Measurements from ENCODE around the gene PYGL. TPM values are rescaled to one million over a fixed set of nuclear protein-coding genes. Genes with fewer than 3 reads are reported as not detected.
"Not testable (repeated sequence)": the region's sequence is repeated elsewhere in the genome, so short reads cannot be mapped to it uniquely, and the experiment has no call there.

Gene PYGL
- total and polyA plus RNA-seq, 7 donors = 21.7 to 49.9 (median 32.1) TPM

DNA sequence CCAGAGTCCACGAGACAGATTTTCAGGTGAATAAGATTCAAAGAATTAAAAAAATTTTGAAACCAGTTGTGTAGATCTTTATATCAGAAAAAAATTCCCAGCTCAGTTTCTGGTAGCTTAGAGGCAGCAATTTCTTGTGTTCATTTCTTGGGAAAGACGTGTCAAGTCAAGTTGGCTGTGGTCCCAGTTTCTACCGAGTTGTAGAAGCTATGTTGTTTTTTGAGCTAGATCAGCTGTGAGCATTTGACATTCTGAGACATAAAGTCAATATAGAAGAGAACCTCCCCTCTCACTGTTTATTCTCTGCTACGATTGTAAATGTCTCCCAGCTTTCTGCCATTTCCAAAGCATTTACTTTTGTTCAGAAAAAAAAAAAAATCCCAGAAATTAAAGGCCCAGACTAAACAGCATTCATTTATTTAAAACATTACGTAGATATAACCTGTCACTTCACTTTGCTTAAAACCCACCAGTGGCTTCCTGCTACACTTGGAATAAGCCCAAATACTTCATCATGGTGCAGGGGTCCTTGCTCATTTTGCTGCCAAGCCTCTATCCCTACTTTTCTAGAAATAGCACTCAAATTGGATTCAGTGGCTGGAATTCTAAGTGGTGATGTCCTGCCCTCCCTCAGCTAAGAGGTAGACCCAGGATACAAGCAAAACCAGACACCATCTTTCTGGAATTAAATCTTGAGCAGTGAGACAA is 20.6 kb upstream of the PYGL start:
- TF ChIP-seq EP300 (IDR thresholded peaks at IDR 0.05) (peak in 2 of 4 donors; percentile 3 to 51), POLR2A (IDR thresholded peaks at IDR 0.05) (no peak), POLR2AphosphoS5 (IDR thresholded peaks at IDR 0.05) (peak; percentile 42 to 87 (median 80))
- H3K27me3 ChIP-seq = no peaks in the 10 kb centered on the region
- intact Hi-C loops (cut with DNase I) = loop anchor here (5.0 kb wide), 2 partner anchors 37 to 687 kb away; partner anchors contain the start of gene FRMD6
- H3K4me1 ChIP-seq = peaks cover 0 to 47% (median 35%) of the 10 kb centered on the region in 4 donors
- no peaks in the 10 kb centered on the region for H3K9me3 ChIP-seq
- DNase-seq = peak; percentile 92
- WGBS, 2 donors = 28% methylated on average over 5 of the region's 5 CpGs
- peak overlapping the region; percentile 50 to 77 (median 61) for H3K27ac ChIP-seq
- no peaks in the 10 kb centered on the region for H3K36me3 ChIP-seq
- no peak overlapping the region for H3K4me3 ChIP-seq

DNA sequence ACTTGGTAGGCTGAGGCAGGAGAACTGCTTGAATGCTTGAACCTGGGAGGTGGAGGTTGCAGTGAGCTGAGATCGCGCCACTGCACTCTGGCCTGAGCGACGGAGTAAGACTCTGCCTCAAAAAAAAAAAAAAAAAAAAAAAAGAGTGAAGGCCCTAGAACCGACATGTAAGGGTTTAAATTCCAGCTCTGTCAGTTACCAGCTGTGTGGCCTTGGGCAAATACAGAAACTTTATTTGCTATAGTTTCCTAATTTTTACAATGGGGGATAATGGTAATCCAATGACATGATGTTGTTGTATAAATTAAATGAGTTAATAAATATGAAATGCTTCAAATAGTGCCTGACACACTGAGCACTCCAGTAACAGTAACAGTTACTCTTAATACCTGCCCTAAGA is 19.6 kb upstream of the PYGL start:
- H3K27me3 ChIP-seq = no peaks in the 10 kb centered on the region
- DNase-seq = no peak
- whole genome bisulfite sequencing, 2 donors = 90 to 93% methylated on average over 5 of the region's 5 CpGs
- H3K9me3 ChIP-seq = no peaks in the 10 kb centered on the region
- peaks cover 0 to 47% (median 35%) of the 10 kb centered on the region in 4 donors for H3K4me1 ChIP-seq
- H3K27ac ChIP-seq = peak overlapping the region in 3 of 4 donors; percentile 50 to 77 (median 66)
- no peak for TF ChIP-seq POLR2AphosphoS5 (IDR thresholded peaks at IDR 0.05)
- TF ChIP-seq POLR2A (IDR thresholded peaks at IDR 0.05) = no peak
- no peak for TF ChIP-seq EP300 (IDR thresholded peaks at IDR 0.05)
- TF ChIP-seq, protein P1, sequence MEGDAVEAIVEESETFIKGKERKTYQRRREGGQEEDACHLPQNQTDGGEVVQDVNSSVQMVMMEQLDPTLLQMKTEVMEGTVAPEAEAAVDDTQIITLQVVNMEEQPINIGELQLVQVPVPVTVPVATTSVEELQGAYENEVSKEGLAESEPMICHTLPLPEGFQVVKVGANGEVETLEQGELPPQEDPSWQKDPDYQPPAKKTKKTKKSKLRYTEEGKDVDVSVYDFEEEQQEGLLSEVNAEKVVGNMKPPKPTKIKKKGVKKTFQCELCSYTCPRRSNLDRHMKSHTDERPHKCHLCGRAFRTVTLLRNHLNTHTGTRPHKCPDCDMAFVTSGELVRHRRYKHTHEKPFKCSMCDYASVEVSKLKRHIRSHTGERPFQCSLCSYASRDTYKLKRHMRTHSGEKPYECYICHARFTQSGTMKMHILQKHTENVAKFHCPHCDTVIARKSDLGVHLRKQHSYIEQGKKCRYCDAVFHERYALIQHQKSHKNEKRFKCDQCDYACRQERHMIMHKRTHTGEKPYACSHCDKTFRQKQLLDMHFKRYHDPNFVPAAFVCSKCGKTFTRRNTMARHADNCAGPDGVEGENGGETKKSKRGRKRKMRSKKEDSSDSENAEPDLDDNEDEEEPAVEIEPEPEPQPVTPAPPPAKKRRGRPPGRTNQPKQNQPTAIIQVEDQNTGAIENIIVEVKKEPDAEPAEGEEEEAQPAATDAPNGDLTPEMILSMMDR (IDR thresholded peaks at IDR 0.05) = no peak
- H3K36me3 ChIP-seq = no peaks in the 10 kb centered on the region
- no peak overlapping the region for H3K4me3 ChIP-seq
- intact Hi-C loops (cut with DNase I) = loop anchor here (5.0 kb wide), 2 partner anchors 38 to 688 kb away; partner anchors contain the start of gene FRMD6

DNA sequence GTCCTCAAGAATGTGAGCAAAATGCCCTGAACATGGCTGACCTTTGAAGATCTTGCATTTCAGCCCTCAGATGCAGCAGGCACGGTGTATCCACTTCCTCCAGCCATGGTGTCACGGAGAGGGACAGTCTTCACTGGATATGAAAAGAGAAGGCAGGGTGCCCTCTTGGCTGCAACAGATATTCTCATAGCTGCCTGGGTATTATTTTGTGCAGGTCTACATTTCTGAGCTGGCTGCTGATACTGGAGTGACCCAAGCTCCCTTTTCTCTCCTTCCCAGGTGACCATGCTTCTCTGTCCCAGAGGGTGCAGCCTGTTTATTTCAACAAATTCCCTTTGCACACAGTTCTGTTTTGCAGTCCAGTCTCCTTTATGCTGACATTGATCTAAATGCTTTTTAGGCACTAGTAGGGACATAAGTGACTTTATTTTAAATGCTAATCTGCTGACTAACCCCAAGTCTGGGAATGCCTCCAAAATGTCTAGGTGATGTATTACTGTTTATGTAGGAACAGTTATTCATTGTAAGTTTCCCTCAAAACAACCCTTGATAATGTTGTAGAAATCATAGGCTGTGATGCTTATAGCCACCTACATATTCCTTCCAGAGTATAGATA is 17.4 kb upstream of the PYGL start:
- WGBS, 2 donors = 27 to 81% methylated on average over 2 of the region's 2 CpGs
- Histone ChIP-seq H3K27ac (peak overlapping the region; percentile 49 to 80 (median 68)), H3K9me3 (no peaks in the 10 kb centered on the region), H3K36me3 (no peaks in the 10 kb centered on the region), H3K4me3 (peak overlapping the region in 2 of 4 donors; percentile 11 to 22), H3K4me1 (peaks cover 0 to 47% (median 35%) of the 10 kb centered on the region in 4 donors), H3K27me3 (no peaks in the 10 kb centered on the region)
- intact Hi-C loops (cut with DNase I) = loop anchor here (5.0 kb wide), 2 partner anchors 41 to 691 kb away; partner anchors contain the start of gene FRMD6
- no peak for TF ChIP-seq POLR2A (IDR thresholded peaks at IDR 0.05)
- peak; percentile 69 to 88 (median 86) for TF ChIP-seq POLR2AphosphoS5 (IDR thresholded peaks at IDR 0.05)
- peak in 3 of 4 donors; percentile 62 to 71 (median 64) for TF ChIP-seq EP300 (IDR thresholded peaks at IDR 0.05)
- no peak for DNase-seq

DNA sequence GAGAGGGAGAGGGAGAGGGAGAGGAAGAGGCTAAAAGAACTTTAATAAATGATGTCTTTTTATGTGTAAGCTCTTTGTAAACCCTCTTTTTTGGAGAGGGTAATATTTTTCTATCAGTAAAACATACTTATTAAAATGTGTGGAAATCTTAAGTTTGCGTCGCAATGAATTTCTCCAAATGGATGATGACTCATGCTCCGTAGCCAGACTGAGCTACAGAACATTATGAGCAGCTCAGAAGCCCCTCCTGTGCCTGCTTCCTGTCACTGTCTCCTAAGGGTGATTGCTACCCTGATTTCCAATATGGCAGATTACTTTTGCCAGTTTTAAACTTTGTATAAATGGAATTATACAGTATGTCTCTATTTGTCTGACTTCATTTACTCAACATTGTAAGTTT is 13.0 kb upstream of the PYGL start:
- intact Hi-C loops (cut with DNase I) = no loop called here

DNA sequence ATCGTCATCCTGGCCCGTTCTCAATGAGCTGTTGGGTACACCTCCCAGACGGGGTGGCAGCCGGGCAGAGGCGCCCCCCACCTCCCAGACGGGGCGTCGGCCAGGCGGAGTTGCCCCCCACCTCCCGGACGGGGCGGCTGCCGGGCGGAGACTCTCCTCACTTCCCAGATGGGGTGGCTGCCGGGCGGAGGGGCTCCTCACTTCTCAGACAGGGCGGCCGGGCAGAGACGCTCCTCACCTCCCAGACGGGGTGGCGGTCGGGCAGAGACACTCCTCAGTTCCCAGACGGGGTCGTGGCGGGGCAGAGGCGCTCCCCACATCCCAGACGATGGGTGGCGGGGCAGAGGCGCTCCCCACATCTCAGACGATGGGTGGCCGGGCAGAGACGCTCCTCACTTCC is 12.1 kb upstream of the PYGL start:
- H3K9me3 ChIP-seq; intact Hi-C loops (cut with DNase I); DNase-seq; H3K27me3 ChIP-seq; H3K36me3 ChIP-seq; H3K4me3 ChIP-seq: not testable (repeated sequence)
- peak overlapping the region in 2 of 4 donors; percentile 25 to 81 for H3K27ac ChIP-seq
- 80 to 91% methylated on average over 32 of the region's 32 CpGs for WGBS, 2 donors
- peaks cover 0 to 22% (median 20%) of the 10 kb centered on the region in 4 donors for H3K4me1 ChIP-seq

More for the DNA sequence above, 13.0 kb upstream of the PYGL start:
- TF ChIP-seq POLR2AphosphoS5 (IDR thresholded peaks at IDR 0.05) (peak in 1 of 4 donors; percentile 36), POLR2A (IDR thresholded peaks at IDR 0.05) (no peak)
- Histone ChIP-seq H3K4me3 (no peak overlapping the region), H3K4me1 (peaks cover 0 to 31% (median 29%) of the 10 kb centered on the region in 4 donors), H3K27me3 (no peaks in the 10 kb centered on the region), H3K27ac (peak overlapping the region in 2 of 4 donors; percentile 25 to 81), H3K9me3 (no peaks in the 10 kb centered on the region), H3K36me3 (no peaks in the 10 kb centered on the region)
- DNase-seq = no peak
- WGBS, 2 donors = 78 to 93% methylated on average over 3 of the region's 3 CpGs

DNA sequence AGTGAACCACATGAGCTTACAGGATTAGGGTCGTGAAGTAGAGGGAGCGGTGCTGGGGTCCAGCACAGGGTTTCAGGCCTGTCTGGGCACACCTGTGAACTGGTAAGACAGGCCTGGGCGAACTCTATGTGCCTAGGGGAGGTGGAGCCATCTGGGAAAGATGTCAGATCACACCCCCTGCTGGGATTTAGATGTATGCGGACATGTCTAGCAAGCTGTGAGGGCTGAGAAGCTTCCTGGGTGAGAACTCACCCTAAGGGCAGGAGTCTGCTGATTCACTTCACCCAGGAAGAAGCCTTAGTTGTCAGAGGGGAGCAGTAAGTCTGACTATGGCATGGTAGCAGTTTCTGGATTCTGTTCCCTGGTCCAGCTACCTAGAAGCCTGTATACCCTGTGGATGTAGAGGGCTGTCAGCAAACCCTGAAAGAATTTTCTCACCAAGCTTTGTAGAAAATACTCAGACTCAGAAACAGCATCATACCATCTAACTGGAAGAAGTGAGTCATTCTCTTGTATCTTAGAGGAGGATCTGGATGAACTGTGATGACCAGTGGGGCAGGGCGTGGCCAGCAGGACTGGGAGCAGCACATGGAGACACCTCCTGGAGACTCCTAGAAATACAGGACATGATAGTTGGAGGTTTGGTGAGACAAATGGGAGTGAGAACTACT is 11.2 kb upstream of the PYGL start:
- Histone ChIP-seq H3K4me3 (no peak overlapping the region), H3K27ac (peak overlapping the region in 3 of 4 donors; percentile 56 to 81 (median 73)), H3K9me3 (no peaks in the 10 kb centered on the region), H3K27me3 (no peaks in the 10 kb centered on the region), H3K36me3 (no peaks in the 10 kb centered on the region), H3K4me1 (peaks cover 0 to 13% (median 11%) of the 10 kb centered on the region in 4 donors)
- TF ChIP-seq, protein P1 (IDR thresholded peaks at IDR 0.05) = peak in 3 of 4 experiments; percentile 18 to 34 (median 23)
- TF ChIP-seq EP300 (IDR thresholded peaks at IDR 0.05) (no peak), POLR2AphosphoS5 (IDR thresholded peaks at IDR 0.05) (peak in 1 of 4 donors; percentile 20)
- DNase-seq = peak; percentile 85
- WGBS, 2 donors = 65 to 82% methylated on average over 5 of the region's 5 CpGs
- intact Hi-C loops (cut with DNase I) = loop anchor here (1.0 to 2.0 kb wide), 2 partner anchors 139 to 264 kb away; partner anchors contain the start of gene TRIM9

Measured in sigmoid colon (tissue), 7 donors.